ENCODE data around the gene FAM53B. TPM values are rescaled to one million over a fixed set of nuclear protein-coding genes. Genes with fewer than 3 reads are reported as not detected.

Gene FAM53B
- total RNA-seq, 3 donors from 2014 or later, result 17.0 to 39.7 (median 22.8) TPM

DNA sequence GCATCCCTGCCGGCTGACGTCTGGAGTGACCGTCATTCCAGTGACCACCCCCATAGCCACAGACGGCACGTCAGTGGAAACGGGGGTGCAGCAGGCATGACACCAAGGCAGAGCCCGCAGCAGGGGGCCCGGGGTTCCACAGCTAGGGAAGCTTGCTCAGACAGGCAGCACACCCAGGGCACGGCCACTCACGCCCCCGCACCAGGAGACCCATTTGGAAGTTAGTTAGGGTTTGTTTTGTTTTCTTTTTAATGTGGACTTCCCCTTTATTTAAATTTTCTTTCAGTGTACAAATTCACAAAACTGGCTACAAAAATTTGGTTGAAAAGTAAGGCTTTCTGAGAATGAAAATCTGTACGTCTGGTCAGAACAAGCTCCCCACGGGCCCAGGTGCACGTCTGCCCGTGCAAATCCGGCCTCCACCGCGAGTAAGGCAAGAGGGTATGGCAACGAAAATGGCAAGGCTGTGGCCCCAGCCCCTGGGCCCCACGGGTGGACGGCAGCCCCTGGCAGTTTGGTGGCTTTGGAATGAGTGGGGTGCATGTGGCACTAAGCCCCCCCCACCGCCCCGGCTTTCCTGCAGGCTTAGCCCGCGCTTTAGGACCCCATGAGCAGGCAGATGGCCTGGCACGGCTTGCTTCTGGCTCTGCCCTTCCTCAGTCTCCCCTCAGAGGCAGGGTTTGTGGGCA lies 124.2 kb downstream of the FAM53B start:
- Histone ChIP-seq H3K36me3 (no peaks in the 10 kb centered on the region), H3K4me3 (no peak overlapping the region), H3K27ac (no peak overlapping the region), H3K27me3 (no peaks in the 10 kb centered on the region), H3K4me1 (peaks cover 0 to 15% of the 10 kb centered on the region in 2 donors), H3K9me3 (no peaks in the 10 kb centered on the region)
- TF ChIP-seq POLR2A (IDR thresholded peaks at IDR 0.05), result no peak
- TF ChIP-seq, protein P1, sequence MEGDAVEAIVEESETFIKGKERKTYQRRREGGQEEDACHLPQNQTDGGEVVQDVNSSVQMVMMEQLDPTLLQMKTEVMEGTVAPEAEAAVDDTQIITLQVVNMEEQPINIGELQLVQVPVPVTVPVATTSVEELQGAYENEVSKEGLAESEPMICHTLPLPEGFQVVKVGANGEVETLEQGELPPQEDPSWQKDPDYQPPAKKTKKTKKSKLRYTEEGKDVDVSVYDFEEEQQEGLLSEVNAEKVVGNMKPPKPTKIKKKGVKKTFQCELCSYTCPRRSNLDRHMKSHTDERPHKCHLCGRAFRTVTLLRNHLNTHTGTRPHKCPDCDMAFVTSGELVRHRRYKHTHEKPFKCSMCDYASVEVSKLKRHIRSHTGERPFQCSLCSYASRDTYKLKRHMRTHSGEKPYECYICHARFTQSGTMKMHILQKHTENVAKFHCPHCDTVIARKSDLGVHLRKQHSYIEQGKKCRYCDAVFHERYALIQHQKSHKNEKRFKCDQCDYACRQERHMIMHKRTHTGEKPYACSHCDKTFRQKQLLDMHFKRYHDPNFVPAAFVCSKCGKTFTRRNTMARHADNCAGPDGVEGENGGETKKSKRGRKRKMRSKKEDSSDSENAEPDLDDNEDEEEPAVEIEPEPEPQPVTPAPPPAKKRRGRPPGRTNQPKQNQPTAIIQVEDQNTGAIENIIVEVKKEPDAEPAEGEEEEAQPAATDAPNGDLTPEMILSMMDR (IDR thresholded peaks at IDR 0.05), result no peak
- no peak for TF ChIP-seq POLR2AphosphoS5 (IDR thresholded peaks at IDR 0.05)
- no peak for DNase-seq (ENCODE audit: low spot score in 2 of 2)
- intact Hi-C loops (cut with DNase I; ENCODE audit: low total_unique reads), result loop anchor here (5.0 kb wide), 1 partner anchor 1428 kb away; no protein-coding TSS in a partner anchor

DNA sequence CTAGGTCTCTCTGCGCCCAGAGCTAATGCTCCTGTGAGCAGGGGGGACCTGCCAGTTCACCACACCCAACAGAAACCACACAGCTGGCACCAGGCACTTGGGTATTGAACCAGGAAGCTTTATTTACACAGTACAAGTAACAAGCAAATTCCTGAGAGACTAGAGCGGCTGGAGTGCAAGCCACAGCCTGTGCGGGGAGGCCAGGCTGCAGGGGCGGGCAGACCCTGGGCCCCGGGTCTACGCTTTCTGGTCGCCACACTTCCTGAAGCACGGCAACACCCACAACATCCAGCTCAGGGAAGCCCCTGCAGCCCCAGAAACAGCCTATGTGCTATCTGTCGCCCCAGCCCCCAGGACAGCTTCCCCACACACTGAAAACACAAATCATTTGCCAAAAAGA lies 125.0 kb downstream of the FAM53B start:
- intact Hi-C loops (cut with DNase I; ENCODE audit: low total_unique reads), result no loop called here
- TF ChIP-seq POLR2A (IDR thresholded peaks at IDR 0.05) (no peak), POLR2AphosphoS5 (IDR thresholded peaks at IDR 0.05) (no peak)
- TF ChIP-seq, protein P1 (IDR thresholded peaks at IDR 0.05), result no peak
- peaks cover 0 to 13% of the 10 kb centered on the region in 2 donors for H3K4me1 ChIP-seq
- peak overlapping the region in 1 of 3 donors; percentile 35 for H3K4me3 ChIP-seq
- peak in 1 of 2 donors; percentile 60 for DNase-seq (ENCODE audit: low spot score in 2 of 2)
- H3K36me3 ChIP-seq, result no peaks in the 10 kb centered on the region
- no peaks in the 10 kb centered on the region for H3K27me3 ChIP-seq
- H3K9me3 ChIP-seq, result no peaks in the 10 kb centered on the region
- peak overlapping the region in 1 of 2 donors; percentile 25 for H3K27ac ChIP-seq

DNA sequence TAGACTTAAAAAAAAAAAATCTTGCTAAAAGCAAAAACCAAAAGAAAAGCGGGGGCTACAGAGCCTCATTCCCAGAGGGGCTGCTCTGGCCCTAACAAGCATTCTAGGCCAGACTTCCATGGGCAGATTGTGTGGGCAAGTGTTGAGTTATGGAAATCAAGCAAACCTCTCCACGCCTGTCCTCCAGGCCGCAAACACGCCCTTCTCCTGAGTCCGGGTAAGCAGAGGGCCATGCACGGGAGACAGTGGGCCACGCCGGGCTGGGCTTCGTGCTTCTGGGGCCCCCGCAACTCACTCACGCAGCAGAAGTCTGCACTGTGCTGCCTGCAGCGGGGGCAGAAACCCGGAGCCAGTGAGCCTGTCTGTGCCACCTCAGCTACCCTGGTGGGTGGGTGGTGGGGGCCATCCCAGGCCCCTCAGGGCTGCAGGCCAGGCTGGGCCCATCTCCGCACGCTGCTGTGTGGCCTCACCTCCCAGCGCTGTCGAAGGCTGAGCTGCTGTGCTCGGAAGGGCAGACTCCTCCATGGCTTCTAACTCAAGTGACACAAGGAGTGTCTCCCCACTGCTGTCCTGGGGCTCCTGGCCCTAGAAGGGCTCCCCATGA lies 125.6 kb downstream of the FAM53B start:
- Histone ChIP-seq H3K27me3 (no peaks in the 10 kb centered on the region), H3K9me3 (no peaks in the 10 kb centered on the region), H3K36me3 (no peaks in the 10 kb centered on the region), H3K27ac (peak overlapping the region in 1 of 2 donors; percentile 25), H3K4me1 (peaks cover 0 to 13% of the 10 kb centered on the region in 2 donors), H3K4me3 (no peak overlapping the region)
- intact Hi-C loops (cut with DNase I; ENCODE audit: low total_unique reads), result no loop called here
- no peak for TF ChIP-seq POLR2AphosphoS5 (IDR thresholded peaks at IDR 0.05)
- TF ChIP-seq POLR2A (IDR thresholded peaks at IDR 0.05), result no peak
- TF ChIP-seq, protein P1 (IDR thresholded peaks at IDR 0.05), result no peak
- no peak for DNase-seq (ENCODE audit: low spot score in 2 of 2)

DNA sequence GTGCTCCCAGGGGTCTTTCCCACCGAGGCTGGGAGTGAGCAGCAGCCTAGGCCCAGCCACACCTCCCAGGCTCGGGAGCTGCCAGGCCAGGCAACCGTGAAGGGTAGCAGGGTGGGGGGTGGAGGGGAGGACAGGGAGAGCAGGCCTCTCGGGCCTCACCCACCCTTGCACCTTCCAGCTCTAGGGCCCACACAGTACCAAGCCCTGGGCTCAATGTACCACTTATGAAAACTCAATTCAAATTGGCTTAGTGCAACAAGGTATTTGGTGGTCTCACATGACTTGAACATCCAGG lies 127.4 kb downstream of the FAM53B start:
- Histone ChIP-seq H3K4me1 (peaks cover 0 to 13% of the 10 kb centered on the region in 2 donors), H3K27ac (no peak overlapping the region), H3K9me3 (no peaks in the 10 kb centered on the region), H3K36me3 (no peaks in the 10 kb centered on the region), H3K4me3 (no peak overlapping the region), H3K27me3 (no peaks in the 10 kb centered on the region)
- intact Hi-C loops (cut with DNase I; ENCODE audit: low total_unique reads), result no loop called here
- no peak for DNase-seq (ENCODE audit: low spot score in 2 of 2)
- TF ChIP-seq POLR2A (IDR thresholded peaks at IDR 0.05) (no peak), POLR2AphosphoS5 (IDR thresholded peaks at IDR 0.05) (no peak)
- TF ChIP-seq, protein P1 (IDR thresholded peaks at IDR 0.05), result no peak

DNA sequence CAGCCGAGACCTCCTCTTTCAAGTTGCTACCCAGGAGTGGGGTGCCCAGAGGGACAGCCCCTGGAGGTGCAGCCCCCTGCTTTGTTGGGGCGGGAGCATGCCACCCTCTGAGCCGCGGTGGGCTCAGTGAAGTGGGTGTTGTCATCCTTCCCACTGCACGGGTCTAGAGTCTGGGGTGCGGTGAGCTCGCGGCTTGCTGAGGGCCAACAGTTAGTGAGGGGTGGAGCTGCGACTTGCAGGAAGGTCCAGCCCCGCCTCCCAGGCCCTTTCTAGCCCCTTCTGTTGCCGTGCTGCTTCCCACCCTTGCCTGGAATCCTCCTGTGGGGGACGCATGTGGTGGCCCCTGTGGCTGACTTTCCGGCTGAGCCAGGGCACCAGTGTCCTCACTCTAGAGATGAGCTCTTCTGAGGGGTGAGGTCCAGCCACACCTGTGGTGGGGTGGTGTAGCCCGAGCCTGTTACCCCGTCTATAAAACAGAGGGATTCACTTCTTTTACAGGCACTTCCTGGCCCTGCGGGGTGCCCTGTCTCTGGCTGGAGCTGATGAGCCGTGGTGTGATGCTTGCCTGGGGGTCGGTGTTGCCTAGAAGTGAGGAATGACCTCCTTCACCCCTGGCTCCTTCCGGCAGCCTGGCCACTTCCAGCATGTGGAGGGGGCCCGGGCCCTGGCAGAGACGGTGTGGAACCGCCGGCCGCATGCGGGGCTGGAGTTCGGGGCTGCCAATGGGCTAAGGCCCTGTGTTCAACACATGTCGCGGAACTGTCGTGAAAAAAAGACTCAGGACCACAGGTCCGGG lies 127.9 kb downstream of the FAM53B start:
- no peak for DNase-seq (ENCODE audit: low spot score in 2 of 2)
- no peak overlapping the region for H3K4me3 ChIP-seq
- H3K27ac ChIP-seq, result no peak overlapping the region
- H3K9me3 ChIP-seq, result no peaks in the 10 kb centered on the region
- TF ChIP-seq POLR2A (IDR thresholded peaks at IDR 0.05) (no peak), POLR2AphosphoS5 (IDR thresholded peaks at IDR 0.05) (no peak)
- TF ChIP-seq, protein P1 (IDR thresholded peaks at IDR 0.05), result no peak
- no peaks in the 10 kb centered on the region for H3K36me3 ChIP-seq
- H3K4me1 ChIP-seq, result peaks cover 0 to 13% of the 10 kb centered on the region in 2 donors
- intact Hi-C loops (cut with DNase I; ENCODE audit: low total_unique reads), result no loop called here
- no peaks in the 10 kb centered on the region for H3K27me3 ChIP-seq

All from breast epithelium (tissue), 4 donors.